ENCODE measurements around the gene DNALI1.

Gene DNALI1

DNA sequence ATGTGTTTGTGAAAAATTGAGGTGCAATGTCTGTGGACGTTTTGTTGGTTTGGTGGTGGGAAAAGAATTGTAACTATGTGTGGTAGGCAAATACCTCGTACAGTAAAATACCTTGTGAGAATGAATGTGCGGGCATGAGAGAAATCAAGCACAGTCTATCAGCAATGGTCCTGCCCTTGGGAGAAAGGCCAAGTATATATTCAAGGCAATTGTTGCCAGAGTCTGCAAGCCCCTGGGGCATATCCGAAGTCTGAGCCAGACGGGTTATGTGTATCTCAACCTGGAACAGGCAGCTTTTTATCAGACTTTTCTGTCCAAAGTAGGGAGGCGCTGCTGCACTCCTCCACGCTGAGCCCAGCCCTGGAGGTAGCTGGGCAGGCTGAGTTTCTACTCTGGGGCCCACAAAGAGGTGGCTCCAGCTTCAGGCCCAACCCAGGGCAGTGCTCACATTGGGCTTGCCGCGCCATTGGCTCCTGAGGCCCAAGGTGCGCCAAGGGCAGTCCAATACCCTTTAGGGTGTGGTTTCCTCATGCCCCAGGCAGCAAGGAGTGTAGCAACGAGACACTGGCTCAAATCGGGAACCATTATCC is 48.4 kb downstream of the DNALI1 start:
- Mint-ChIP-seq H3K27me3 (ENCODE audit: low read depth, poor library complexity) (peaks cover 33% of the 10 kb centered on the region), H3K4me1 (peaks cover 5% of the 10 kb centered on the region), H3K9me3 (no peaks in the 10 kb centered on the region), H3K27ac (no peak overlapping the region), H3K36me3 (ENCODE audit: low read depth) (no peaks in the 10 kb centered on the region), H3K4me3 (no peak overlapping the region)
- TF ChIP-seq, protein P1, sequence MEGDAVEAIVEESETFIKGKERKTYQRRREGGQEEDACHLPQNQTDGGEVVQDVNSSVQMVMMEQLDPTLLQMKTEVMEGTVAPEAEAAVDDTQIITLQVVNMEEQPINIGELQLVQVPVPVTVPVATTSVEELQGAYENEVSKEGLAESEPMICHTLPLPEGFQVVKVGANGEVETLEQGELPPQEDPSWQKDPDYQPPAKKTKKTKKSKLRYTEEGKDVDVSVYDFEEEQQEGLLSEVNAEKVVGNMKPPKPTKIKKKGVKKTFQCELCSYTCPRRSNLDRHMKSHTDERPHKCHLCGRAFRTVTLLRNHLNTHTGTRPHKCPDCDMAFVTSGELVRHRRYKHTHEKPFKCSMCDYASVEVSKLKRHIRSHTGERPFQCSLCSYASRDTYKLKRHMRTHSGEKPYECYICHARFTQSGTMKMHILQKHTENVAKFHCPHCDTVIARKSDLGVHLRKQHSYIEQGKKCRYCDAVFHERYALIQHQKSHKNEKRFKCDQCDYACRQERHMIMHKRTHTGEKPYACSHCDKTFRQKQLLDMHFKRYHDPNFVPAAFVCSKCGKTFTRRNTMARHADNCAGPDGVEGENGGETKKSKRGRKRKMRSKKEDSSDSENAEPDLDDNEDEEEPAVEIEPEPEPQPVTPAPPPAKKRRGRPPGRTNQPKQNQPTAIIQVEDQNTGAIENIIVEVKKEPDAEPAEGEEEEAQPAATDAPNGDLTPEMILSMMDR (IDR thresholded peaks at IDR 0.05): no peak
- no peak for DNase-seq

DNA sequence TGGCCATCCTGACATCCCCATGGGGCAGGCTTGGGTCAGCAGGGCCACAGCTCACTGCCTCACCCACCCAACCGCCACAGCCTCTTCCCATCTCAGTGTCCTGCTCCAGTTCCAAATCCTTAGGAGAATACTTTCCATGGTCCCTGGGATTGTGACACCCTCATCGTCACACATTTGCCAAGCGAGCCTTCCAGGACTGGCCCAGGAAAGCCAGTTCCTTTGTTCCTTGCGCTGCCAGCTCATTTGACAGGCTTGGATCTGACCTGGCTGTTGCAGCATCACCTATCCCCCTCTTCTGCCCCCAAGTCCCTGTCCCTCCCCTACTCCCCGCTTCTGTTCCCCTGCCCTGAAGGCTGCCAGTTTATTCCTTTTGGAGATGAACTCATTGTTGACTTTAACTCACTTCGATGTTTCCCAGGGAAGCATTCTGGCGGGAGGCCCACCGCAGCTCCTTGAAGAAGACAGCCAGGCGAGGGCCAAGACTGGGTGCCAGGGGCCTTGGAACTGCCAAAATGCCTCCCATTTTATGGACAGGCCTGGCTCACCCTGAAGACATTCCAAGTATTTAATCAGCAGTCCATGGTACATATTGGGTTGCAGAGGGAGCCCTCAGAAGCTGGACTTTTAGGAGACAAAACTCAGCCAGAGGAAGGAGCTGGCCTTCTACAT is 49.2 kb downstream of the DNALI1 start:
- H3K27me3 Mint-ChIP-seq (ENCODE audit: low read depth, poor library complexity): peaks cover 32% of the 10 kb centered on the region
- peak overlapping the region; percentile 85 for H3K27ac Mint-ChIP-seq
- H3K4me1 Mint-ChIP-seq: peaks cover 5% of the 10 kb centered on the region
- no peak for DNase-seq
- TF ChIP-seq, protein P1 (IDR thresholded peaks at IDR 0.05): no peak
- no peaks in the 10 kb centered on the region for H3K9me3 Mint-ChIP-seq
- H3K4me3 Mint-ChIP-seq: no peak overlapping the region
- H3K36me3 Mint-ChIP-seq (ENCODE audit: low read depth): no peaks in the 10 kb centered on the region

DNA sequence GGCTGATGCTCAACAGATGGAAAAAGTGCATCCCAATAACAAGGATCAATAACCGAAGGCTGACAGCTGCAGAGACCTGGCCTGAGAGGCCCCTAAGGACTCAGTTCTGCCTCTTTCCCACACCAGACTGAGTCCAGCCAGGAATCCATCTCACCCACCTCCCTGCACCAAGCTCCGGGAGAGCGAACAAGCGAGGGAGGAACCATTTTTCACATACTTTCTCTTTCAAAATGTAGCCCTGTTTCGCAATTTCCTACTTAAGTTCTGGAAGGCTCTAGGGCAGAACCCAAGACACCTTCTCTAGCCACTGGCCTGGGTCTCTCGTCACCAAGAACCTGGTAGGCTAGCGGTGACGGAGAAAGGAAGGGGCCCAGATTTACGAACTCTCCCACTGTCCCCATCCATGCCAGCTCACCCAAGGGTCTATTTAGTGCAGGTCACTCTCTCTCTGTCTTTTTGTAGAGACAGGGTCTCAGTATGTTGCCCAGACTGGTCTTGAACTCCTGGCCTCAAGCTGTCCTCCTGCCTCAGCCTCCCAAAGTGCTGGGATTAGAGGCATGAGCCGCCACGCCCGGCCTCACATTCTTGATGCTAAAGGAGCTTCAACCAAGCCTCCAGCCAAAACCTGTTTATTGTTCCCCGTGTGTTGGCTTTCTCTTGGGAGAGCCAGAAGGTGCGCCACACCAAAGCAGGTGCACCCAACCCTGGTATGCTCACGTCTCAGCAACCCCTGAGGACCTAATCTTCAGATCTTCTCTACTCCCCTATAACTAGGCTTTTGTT is 49.9 kb downstream of the DNALI1 start:
- no peak overlapping the region for H3K4me3 Mint-ChIP-seq

DNA sequence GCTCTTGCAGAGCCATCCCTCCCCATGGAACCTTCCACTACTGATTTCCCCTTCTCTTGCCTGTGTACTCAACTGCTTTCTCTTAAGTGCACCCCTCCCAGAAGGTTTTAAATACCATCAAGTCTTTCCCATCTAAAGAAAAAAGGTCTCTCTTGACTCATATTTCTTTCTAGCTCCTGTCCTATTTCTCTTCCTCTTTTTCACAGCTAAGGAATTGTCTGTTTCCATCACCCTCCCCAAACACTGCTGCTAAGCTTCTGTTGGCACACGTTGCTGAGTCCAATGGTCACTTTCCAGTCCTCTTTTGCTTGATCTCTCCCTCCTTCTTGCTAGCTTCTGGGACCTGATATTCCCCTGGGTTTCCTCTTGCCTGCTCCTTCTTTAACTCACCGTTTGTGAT is 52.3 kb downstream of the DNALI1 start:
- Mint-ChIP-seq H3K9me3 (no peaks in the 10 kb centered on the region), H3K36me3 (ENCODE audit: low read depth) (no peaks in the 10 kb centered on the region), H3K4me1 (no peaks in the 10 kb centered on the region), H3K4me3 (no peak overlapping the region), H3K27ac (no peak overlapping the region), H3K27me3 (ENCODE audit: low read depth, poor library complexity) (peaks cover 36% of the 10 kb centered on the region)
- TF ChIP-seq, protein P1 (IDR thresholded peaks at IDR 0.05): no peak
- no peak for DNase-seq

More for the DNA sequence above, 49.9 kb downstream of the DNALI1 start:
- no peak for DNase-seq
- Mint-ChIP-seq H3K27ac (no peak overlapping the region), H3K27me3 (ENCODE audit: low read depth, poor library complexity) (peaks cover 32% of the 10 kb centered on the region), H3K9me3 (no peaks in the 10 kb centered on the region), H3K4me1 (peaks cover 5% of the 10 kb centered on the region), H3K36me3 (ENCODE audit: low read depth) (no peaks in the 10 kb centered on the region)
- TF ChIP-seq, protein P1 (IDR thresholded peaks at IDR 0.05): no peak

DNA sequence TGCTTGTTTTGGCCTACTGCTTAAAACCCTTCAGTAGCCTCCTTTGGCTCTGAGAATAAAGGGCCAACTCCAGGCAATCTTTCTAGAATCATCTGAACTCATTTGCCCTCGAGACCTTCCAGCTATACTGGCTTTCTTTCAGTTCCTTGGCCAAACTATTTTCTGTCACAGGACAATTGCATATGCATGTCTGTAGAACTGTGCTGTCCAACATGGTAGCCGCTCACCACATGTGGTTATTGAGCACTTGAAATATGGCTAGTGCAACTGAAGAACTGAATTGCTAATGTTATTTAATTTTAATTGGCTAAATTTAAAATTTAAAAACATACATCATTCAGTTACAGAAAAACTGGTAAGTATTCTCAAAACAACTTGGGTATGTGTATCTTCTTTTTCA is 53.3 kb downstream of the DNALI1 start:
- Mint-ChIP-seq H3K27ac (no peak overlapping the region), H3K27me3 (ENCODE audit: low read depth, poor library complexity) (peaks cover 42% of the 10 kb centered on the region), H3K9me3 (no peaks in the 10 kb centered on the region), H3K36me3 (ENCODE audit: low read depth) (no peaks in the 10 kb centered on the region), H3K4me3 (no peak overlapping the region), H3K4me1 (no peaks in the 10 kb centered on the region)
- DNase-seq: no peak
- TF ChIP-seq, protein P1 (IDR thresholded peaks at IDR 0.05): no peak

Measured in nephron progenitor cell (in vitro differentiated cells).